K562 treated with DMSO at 1 percent for 24 hours (cell line): ENCODE measurements around the gene POLR3K. TPM values are rescaled to one million over a fixed set of nuclear protein-coding genes. Genes with fewer than 3 reads are reported as not detected.

Experiments used
- total RNA-seq: library from RNA; unstranded; fragments of 300-600 nt; gene quantifications from 2 replicates; pipeline ENCODE4 v1.2.3, GENCODE V29; 2022; ENCODE audit warnings: low read depth; ENCODE audit not compliant: insufficient read depth

POLR3K gene
- 35.0 and 37.9 TPM in 2 replicates for total RNA-seq

GRCh38 chr16:53346-54236, at the start of gene POLR3K, which contains the start of gene SNRNP25:
TSS of gene POLR3K (minus strand) at chr16:53608. CDS start at chr16:53586, 22 bp downstream.
TSS of gene SNRNP25 (plus strand) at chr16:53828. CDS start at chr16:54017, 189 bp downstream.

GRCh38 chr16:77807-78443, 24.5 kb upstream of the POLR3K start, which contains the start of gene MPG:
TSS of gene MPG (plus strand) at chr16:78225. CDS start at chr16:78310, 85 bp downstream.

GRCh38 chr16:72561-73548, 19.4 kb upstream of the POLR3K start, which contains the start of gene RHBDF1:
TSS of gene RHBDF1 (minus strand) at chr16:72631. CDS start at chr16:65015, 7,616 bp downstream.

Other genes starting within 250 kb of the POLR3K start
- gene SNRNP25, start 220 bp upstream of the POLR3K start, total RNA-seq: 77.2 and 84.6 TPM in 2 replicates
- 7.8 and 10.0 TPM in 2 replicates for gene RHBDF1, start 19.0 kb upstream of the POLR3K start, total RNA-seq
- 137 and 140 TPM in 2 replicates for gene MPG, start 24.6 kb upstream of the POLR3K start, total RNA-seq
- gene NPRL3, start 85.1 kb upstream of the POLR3K start, total RNA-seq: 57.2 and 57.4 TPM in 2 replicates
- 91.3 and 104 TPM in 2 replicates for gene HBZ, start 99.0 kb upstream of the POLR3K start, total RNA-seq
- not detected in 2 replicates for gene HBM, start 112.4 kb upstream of the POLR3K start, total RNA-seq
- gene HBA2, start 119.3 kb upstream of the POLR3K start, total RNA-seq: 164 and 196 TPM in 2 replicates
- 610 and 805 TPM in 2 replicates for gene HBA1, start 123.1 kb upstream of the POLR3K start, total RNA-seq
- gene HBQ1, start 126.9 kb upstream of the POLR3K start, total RNA-seq: 62.5 and 62.7 TPM in 2 replicates
- 32.0 and 39.7 TPM in 2 replicates for gene LUC7L, start 175.8 kb upstream of the POLR3K start, total RNA-seq
- gene FAM234A, start 181.2 kb upstream of the POLR3K start, total RNA-seq: 121 and 124 TPM in 2 replicates
- gene RGS11, start 222.3 kb upstream of the POLR3K start, total RNA-seq: not detected in 2 replicates
- gene ARHGDIG, start 227.0 kb upstream of the POLR3K start, total RNA-seq: not detected in 2 replicates
- gene PDIA2, start 229.6 kb upstream of the POLR3K start, total RNA-seq: not detected in 2 replicates